GM19463 (cell line): ENCODE results near the gene SSX5.
"Not testable (repeated sequence)": the region's sequence is repeated elsewhere in the genome, so short reads cannot be mapped to it uniquely, and the experiment has no call there.

Experiments used
- ATAC-seq: cut with Tn5 transposase; IDR thresholded peaks from one replicate; pipeline ENCODE4 v1.9.1; 2021; ENCODE audit warnings: mild to moderate bottlenecking, moderate library complexity; ENCODE audit not compliant: unreplicated experiment

Gene SSX5

DNA sequence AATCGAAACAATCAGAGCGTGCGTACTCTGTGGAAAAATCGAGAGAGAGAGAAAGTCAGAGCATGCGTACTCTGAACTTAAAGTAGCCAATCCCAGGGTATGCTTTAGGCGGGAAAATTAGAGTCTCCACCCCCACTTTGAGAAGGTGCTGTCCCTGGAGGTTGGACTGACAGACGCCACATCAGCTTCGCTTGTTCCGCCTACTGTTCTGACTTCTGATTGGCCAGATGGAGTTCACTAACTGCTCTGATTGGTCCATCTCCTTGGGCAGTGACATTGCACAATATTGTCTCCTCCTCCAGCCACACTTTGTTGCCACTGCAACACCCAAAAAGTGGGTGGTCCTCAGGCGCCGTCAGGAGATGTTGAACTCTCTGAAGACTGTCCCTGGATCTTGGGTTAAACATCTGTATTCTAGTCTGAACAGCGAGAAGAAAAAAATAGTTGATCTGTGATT lies at the start of gene SSX5:
Gene SSX5, minus strand, starts transcription at position 51 of the 457 bp plus-strand sequence. CDS start 1,437 bp downstream, outside the sequence.
- ATAC-seq: no peak

DNA sequence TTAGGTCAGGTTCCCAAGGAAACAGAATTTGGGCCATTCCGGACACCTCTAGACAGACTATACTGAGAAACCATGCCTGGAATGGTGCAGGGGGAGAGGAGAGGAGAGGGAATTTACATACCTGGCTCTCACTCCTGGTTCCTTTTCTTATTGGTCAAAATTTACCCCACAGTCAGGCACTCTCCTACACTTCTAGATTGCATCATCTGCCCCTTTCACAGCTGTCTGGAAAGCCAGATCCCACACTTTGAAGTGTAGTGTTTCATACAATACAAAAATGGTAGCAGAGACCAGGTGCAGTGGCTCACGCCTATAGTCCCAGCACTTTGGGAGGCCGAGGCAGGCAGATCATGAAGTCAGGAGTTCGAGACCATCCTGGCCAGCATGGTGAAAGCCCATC lies 27.6 kb upstream of the SSX5 start:
- ATAC-seq: not testable (repeated sequence)

DNA sequence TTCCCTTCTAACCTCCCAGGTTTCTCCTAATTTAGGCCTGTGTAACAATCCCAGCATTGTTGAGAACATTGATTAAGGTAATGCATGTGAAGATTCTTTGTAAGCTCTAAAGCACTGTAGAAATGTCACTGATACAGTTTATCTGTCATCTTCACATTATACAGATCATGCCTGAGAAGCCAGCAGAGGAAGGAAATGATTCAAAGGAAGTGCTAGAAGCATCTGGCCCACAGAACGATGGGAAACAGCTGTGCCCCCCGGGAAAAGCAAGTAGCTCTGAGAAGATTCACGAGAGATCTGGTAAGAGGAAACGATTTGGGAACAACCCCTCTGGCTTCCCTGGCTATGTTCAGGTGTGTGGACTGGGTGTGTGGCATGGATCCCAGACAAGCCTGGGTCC lies 17.7 kb upstream of the SSX5 start:
- not testable (repeated sequence) for ATAC-seq

DNA sequence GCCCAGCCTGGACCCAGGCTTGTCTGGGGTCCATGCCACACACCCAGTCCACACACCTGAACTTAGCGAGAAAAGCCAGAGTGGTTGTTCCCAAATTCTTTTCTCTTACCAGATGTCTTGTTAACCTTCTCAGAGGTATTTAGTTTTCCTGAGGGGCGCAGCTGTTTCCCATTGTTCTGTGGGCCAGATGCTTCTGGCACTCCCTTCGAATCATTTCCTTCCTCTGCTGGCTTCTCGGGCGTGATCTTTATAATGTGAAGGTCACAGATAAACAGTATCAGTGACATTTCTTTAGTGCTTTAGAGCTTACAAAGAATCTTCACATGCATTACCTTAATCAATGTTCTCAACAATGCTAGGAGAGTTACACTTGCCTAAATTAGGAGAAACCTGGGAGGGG lies 6.6 kb downstream of the SSX5 start:
- ATAC-seq: not testable (repeated sequence)

GRCh38 chrX:48181882-48182281 lies 14.7 kb downstream of the SSX5 start:
- ATAC-seq: not testable (repeated sequence)

DNA sequence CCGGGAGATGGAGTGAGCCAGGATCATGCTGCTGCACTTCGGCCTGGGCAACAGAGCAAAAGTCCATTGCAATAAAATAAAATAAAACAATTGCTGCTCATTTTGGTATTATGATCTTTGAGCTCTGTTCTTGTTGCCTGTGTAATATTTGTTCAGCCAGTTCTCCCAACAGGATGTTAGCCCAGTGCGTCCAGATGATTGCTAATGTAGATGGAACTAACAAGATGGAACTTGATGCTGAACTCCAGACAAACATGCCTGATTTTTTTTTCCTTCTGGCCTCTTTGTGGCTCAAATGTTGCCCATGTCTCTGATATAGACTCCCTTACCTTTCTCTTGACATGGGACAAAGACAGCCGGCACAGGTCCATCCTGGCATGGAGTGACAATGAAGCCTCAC lies 15.8 kb downstream of the SSX5 start:
- no peak for ATAC-seq

- ATAC-seq: no peak
Observed at GRCh38 chrX:48179691-48180090, 16.9 kb downstream of the SSX5 start.

- ATAC-seq: not testable (repeated sequence)
Observed at GRCh38 chrX:48166322-48166721, 30.3 kb downstream of the SSX5 start.

DNA sequence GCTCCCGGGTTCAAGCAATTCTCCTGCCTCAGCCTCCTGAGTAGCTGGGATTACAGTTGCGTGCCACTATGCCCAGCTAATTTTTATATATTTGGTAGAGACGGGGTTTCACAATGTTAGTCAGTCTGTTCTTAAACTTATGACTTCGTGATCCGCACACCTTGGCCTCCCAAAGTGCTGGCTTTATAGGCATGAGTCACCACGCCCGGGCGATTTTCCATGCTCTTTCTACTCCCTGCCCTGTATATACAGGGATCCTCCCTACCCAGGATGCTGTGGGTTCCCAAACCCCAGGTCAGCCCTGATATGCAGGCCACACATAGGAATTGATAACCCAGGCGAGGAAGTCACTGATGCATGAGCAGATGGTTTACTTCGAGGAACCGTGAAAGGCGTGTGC lies 31.4 kb downstream of the SSX5 start:
- no peak for ATAC-seq

- ATAC-seq: no peak
Observed at GRCh38 chrX:48156014-48156413, 40.6 kb downstream of the SSX5 start.

- ATAC-seq: no peak
Observed at GRCh38 chrX:48154796-48155195, 41.8 kb downstream of the SSX5 start.

GRCh38 chrX:48153769-48154168 lies 42.8 kb downstream of the SSX5 start:
- no peak for ATAC-seq

- not testable (repeated sequence) for ATAC-seq
Observed at GRCh38 chrX:48142697-48143096, 53.9 kb downstream of the SSX5 start.

GRCh38 chrX:48141810-48142508 lies 54.6 kb downstream of the SSX5 start:
- not testable (repeated sequence) for ATAC-seq

GRCh38 chrX:48139076-48139475 lies 57.5 kb downstream of the SSX5 start:
- not testable (repeated sequence) for ATAC-seq
